ENCODE measurements around the gene SLC29A3. TPM values are rescaled to one million over a fixed set of nuclear protein-coding genes. Genes with fewer than 3 reads are reported as not detected.

Gene SLC29A3
- total RNA-seq, 3 donors from 2014 or later (not counting 1 experiment from before 2014, with no cell fraction given), result 4.0 to 6.6 (median 5.3) TPM

DNA sequence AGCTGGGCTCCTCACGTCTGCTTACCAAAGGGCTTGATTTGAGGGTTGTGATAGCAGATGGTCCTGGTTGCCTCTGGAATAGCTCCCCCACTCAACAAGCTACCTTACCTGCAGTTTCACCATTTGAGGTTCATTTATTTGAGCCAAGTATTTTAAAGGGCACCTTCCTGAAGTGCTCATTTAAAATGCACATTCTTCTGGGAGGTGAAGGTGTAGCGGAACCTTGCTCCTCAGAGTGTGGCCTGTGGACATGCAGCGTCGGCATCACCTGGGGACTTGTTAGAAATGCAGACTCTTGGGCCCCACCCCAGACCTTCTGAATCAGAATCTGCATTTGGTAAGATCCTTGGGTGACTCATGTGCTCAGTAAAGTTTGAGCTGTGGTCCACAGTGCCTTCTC is 79.9 kb downstream of the SLC29A3 start:
- intact Hi-C loops (cut with micrococcal nuclease), result no loop called here
- Histone ChIP-seq H3K4me3 (ENCODE audit: low read length) (no peak overlapping the region), H3K36me3 (ENCODE audit: control insufficient read depth, insufficient read depth, low read length) (no peaks in the 10 kb centered on the region), H3K27me3 (ENCODE audit: control insufficient read depth, insufficient read depth, low read length) (peaks cover 22% of the 10 kb centered on the region), H3K4me1 (ENCODE audit: control insufficient read depth, insufficient read depth, low read length) (peaks cover 13% of the 10 kb centered on the region), H3K27ac (ENCODE audit: low read length) (no peak overlapping the region), H3K9me3 (ENCODE audit: control insufficient read depth, insufficient read depth, low read length) (no peaks in the 10 kb centered on the region)
- ATAC-seq (no peak), DNase-seq (no peak)
- Mint-ChIP-seq H3K27ac (no peak overlapping the region), H3K9me3 (no peaks in the 10 kb centered on the region), H3K27me3 (ENCODE audit: low read depth in 2 of 2) (peaks cover 37 to 41% of the 10 kb centered on the region in 2 donors), H3K4me1 (peaks cover 5 to 13% of the 10 kb centered on the region in 2 donors), H3K36me3 (no peaks in the 10 kb centered on the region), H3K4me3 (no peak overlapping the region)
- TF ChIP-seq, protein P1, sequence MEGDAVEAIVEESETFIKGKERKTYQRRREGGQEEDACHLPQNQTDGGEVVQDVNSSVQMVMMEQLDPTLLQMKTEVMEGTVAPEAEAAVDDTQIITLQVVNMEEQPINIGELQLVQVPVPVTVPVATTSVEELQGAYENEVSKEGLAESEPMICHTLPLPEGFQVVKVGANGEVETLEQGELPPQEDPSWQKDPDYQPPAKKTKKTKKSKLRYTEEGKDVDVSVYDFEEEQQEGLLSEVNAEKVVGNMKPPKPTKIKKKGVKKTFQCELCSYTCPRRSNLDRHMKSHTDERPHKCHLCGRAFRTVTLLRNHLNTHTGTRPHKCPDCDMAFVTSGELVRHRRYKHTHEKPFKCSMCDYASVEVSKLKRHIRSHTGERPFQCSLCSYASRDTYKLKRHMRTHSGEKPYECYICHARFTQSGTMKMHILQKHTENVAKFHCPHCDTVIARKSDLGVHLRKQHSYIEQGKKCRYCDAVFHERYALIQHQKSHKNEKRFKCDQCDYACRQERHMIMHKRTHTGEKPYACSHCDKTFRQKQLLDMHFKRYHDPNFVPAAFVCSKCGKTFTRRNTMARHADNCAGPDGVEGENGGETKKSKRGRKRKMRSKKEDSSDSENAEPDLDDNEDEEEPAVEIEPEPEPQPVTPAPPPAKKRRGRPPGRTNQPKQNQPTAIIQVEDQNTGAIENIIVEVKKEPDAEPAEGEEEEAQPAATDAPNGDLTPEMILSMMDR (IDR thresholded peaks at IDR 0.05), result no peak
- WGBS (ENCODE audit: insufficient coverage), result 90% methylated on average over 4 of the region's 4 CpGs

DNA sequence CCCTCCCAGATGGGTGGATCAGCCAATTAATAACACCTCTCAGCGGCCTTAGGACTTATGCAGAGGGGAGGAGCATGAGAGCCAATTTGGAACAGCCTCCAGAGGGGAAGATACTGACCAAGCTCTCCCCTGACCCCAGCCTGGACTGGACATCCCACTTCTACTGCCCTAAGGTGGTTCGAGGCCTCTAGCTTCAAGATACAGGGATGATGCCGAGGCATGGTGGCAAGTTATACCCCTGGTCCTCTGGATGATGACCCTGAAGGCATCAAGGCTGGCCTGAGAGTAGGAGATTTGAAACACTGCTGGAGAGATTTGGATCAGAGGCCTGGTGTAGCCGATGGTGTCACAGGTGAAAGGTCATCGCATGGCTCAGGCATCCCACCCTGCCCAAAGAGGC is 80.9 kb downstream of the SLC29A3 start:
- WGBS (ENCODE audit: insufficient coverage), result 84% methylated on average over 5 of the region's 5 CpGs
- intact Hi-C loops (cut with micrococcal nuclease), result no loop called here
- TF ChIP-seq, protein P1 (IDR thresholded peaks at IDR 0.05), result no peak

DNA sequence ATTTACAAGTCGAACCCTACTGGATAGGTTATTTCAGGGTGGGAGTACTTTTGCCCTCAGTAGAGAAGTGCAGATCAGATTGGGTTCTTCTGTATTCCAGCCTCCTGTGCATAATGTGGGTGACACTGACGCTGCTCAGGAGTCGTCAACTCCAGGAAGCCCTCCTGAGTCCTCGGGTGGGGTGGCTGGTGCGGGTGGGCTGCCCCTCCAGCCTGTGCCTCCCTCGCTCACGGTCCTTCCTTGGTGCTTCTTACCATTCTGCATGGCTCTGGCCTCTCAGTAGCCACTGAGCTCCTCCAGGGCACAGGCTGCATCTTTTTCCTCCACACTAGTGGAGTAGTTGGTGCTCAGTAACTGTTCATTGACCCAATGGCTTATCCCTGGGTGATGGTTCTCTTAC is 82.0 kb downstream of the SLC29A3 start:
- no peak for ATAC-seq
- Mint-ChIP-seq H3K4me1 (peaks cover 1 to 10% of the 10 kb centered on the region in 2 donors), H3K4me3 (no peak overlapping the region), H3K27ac (no peak overlapping the region), H3K27me3 (ENCODE audit: low read depth in 2 of 2) (peaks cover 28 to 29% of the 10 kb centered on the region in 2 donors), H3K36me3 (no peaks in the 10 kb centered on the region), H3K9me3 (no peaks in the 10 kb centered on the region)
- 91% methylated on average over 7 of the region's 7 CpGs for WGBS (ENCODE audit: insufficient coverage)
- no peak for DNase-seq
- no peak overlapping the region for H3K4me3 ChIP-seq (ENCODE audit: low read length)
- peaks cover 12% of the 10 kb centered on the region for H3K4me1 ChIP-seq (ENCODE audit: control insufficient read depth, insufficient read depth, low read length)
- no peaks in the 10 kb centered on the region for H3K9me3 ChIP-seq (ENCODE audit: control insufficient read depth, insufficient read depth, low read length)
- TF ChIP-seq, protein P1 (IDR thresholded peaks at IDR 0.05), result no peak
- peaks cover 14% of the 10 kb centered on the region for H3K27me3 ChIP-seq (ENCODE audit: control insufficient read depth, insufficient read depth, low read length)
- intact Hi-C loops (cut with micrococcal nuclease), result no loop called here
- no peaks in the 10 kb centered on the region for H3K36me3 ChIP-seq (ENCODE audit: control insufficient read depth, insufficient read depth, low read length)
- H3K27ac ChIP-seq (ENCODE audit: low read length), result no peak overlapping the region

More for the DNA sequence above, 80.9 kb downstream of the SLC29A3 start:
- Mint-ChIP-seq H3K27ac (no peak overlapping the region), H3K4me3 (no peak overlapping the region), H3K27me3 (ENCODE audit: low read depth in 2 of 2) (peaks cover 39% of the 10 kb centered on the region in 2 donors), H3K9me3 (no peaks in the 10 kb centered on the region), H3K4me1 (peaks cover 5 to 13% of the 10 kb centered on the region in 2 donors), H3K36me3 (no peaks in the 10 kb centered on the region)
- no peaks in the 10 kb centered on the region for H3K36me3 ChIP-seq (ENCODE audit: control insufficient read depth, insufficient read depth, low read length)
- peaks cover 13% of the 10 kb centered on the region for H3K4me1 ChIP-seq (ENCODE audit: control insufficient read depth, insufficient read depth, low read length)
- H3K27ac ChIP-seq (ENCODE audit: low read length), result no peak overlapping the region
- DNase-seq (no peak), ATAC-seq (no peak)
- H3K27me3 ChIP-seq (ENCODE audit: control insufficient read depth, insufficient read depth, low read length), result peaks cover 22% of the 10 kb centered on the region
- H3K9me3 ChIP-seq (ENCODE audit: control insufficient read depth, insufficient read depth, low read length), result no peaks in the 10 kb centered on the region
- H3K4me3 ChIP-seq (ENCODE audit: low read length), result no peak overlapping the region

DNA sequence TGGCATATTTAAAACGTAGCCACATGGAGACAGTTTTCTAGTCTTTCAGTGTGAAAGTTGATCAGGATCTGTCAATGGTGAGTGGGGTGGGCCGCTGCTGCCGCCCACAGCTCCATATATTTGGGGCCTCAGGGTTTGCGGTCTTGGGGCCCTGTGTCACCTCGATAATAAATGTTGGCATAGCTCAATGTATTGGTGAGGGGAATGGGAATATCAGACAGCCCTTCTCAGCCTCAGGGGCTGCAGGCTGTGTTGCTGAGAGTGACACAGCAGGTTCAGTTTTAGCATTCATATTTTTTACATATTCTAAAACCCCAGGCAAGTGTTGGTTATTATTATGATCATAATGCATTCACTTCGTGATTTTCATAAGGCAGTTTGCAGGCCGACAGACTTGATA is 82.9 kb downstream of the SLC29A3 start:
- Mint-ChIP-seq H3K9me3 (no peaks in the 10 kb centered on the region), H3K27me3 (ENCODE audit: low read depth in 2 of 2) (peaks cover 26 to 27% of the 10 kb centered on the region in 2 donors), H3K4me1 (peaks cover 0 to 7% of the 10 kb centered on the region in 2 donors), H3K36me3 (no peaks in the 10 kb centered on the region), H3K27ac (no peak overlapping the region), H3K4me3 (no peak overlapping the region)
- H3K27ac ChIP-seq (ENCODE audit: low read length), result no peak overlapping the region
- ATAC-seq (no peak), DNase-seq (no peak)
- TF ChIP-seq, protein P1 (IDR thresholded peaks at IDR 0.05), result no peak
- no peaks in the 10 kb centered on the region for H3K9me3 ChIP-seq (ENCODE audit: control insufficient read depth, insufficient read depth, low read length)
- H3K27me3 ChIP-seq (ENCODE audit: control insufficient read depth, insufficient read depth, low read length), result peaks cover 12% of the 10 kb centered on the region
- H3K4me3 ChIP-seq (ENCODE audit: low read length), result no peak overlapping the region
- no peaks in the 10 kb centered on the region for H3K36me3 ChIP-seq (ENCODE audit: control insufficient read depth, insufficient read depth, low read length)
- intact Hi-C loops (cut with micrococcal nuclease), result no loop called here
- H3K4me1 ChIP-seq (ENCODE audit: control insufficient read depth, insufficient read depth, low read length), result peaks cover 10% of the 10 kb centered on the region
- 89% methylated on average over 7 of the region's 7 CpGs for WGBS (ENCODE audit: insufficient coverage)

All from natural killer cell (primary cell).